ENCODE data around the gene ACOX1.

DNA sequence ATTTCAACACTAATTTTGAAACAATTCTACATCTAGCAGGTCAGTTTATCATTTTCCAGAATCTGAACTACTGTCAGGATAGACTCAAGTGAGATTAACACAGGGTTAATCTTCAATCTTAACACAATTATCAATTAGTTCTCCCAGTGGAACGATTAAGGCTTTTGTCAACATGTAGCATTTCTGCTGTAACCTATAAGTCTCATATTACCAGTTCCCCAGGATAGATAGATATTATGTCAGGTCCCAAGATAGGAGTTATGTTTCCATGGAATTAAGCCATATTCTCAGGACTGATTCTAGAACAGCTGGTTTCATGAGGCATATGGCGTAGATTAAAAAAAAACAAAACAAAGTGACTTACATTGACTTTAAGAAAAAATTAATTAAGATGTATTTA, 33.8 kb downstream of the ACOX1 start:
- TF ChIP-seq, protein P1, sequence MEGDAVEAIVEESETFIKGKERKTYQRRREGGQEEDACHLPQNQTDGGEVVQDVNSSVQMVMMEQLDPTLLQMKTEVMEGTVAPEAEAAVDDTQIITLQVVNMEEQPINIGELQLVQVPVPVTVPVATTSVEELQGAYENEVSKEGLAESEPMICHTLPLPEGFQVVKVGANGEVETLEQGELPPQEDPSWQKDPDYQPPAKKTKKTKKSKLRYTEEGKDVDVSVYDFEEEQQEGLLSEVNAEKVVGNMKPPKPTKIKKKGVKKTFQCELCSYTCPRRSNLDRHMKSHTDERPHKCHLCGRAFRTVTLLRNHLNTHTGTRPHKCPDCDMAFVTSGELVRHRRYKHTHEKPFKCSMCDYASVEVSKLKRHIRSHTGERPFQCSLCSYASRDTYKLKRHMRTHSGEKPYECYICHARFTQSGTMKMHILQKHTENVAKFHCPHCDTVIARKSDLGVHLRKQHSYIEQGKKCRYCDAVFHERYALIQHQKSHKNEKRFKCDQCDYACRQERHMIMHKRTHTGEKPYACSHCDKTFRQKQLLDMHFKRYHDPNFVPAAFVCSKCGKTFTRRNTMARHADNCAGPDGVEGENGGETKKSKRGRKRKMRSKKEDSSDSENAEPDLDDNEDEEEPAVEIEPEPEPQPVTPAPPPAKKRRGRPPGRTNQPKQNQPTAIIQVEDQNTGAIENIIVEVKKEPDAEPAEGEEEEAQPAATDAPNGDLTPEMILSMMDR (IDR thresholded peaks at IDR 0.05) = no peak
- no peak for TF ChIP-seq EZH2 (IDR thresholded peaks at IDR 0.05)
